ENCODE measurements around the gene NSUN4. TPM values are rescaled to one million over a fixed set of nuclear protein-coding genes. Genes with fewer than 3 reads are reported as not detected.

Gene NSUN4
- total and polyA plus RNA-seq, 2 of the 13 experiments (the other 11 are each of a cell fraction or from before 2014, with no cell fraction given): 21.5 to 23.5 TPM

DNA sequence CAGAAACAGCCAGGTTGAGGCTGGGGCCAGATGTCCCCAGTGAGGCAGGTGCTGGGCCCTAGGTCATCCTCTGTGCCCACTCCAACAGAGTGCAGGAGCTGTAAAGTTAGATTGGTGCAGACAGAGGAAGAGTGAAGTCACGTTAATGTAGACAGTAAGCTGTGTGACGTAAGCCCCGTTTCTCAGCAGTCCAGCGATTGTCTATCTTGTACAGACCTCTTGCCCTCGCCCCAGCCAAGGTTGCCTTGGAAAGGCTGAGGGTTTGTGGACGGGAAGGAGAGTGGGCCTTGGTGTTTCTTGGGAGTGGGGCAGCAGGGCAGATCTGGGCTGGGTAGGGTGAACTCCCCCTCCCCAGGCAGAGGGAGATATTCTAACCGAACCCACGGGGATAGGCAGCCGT lies 67.0 kb downstream of the NSUN4 start:
- H3K27me3 ChIP-seq (ENCODE audit: control insufficient read depth in 1 of 2, insufficient read depth in 2 of 2, low read length in 2 of 2): no peaks in the 10 kb centered on the region
- in situ Hi-C loops (cut with HindIII; ENCODE audit: extremely low pct_ligation_motif_present, low pct_unique_long_range_greater_than_20kb) (no loop called here), intact Hi-C loops (cut with micrococcal nuclease; ENCODE audit: unreplicated experiment) (no loop called here)
- H3K36me3 ChIP-seq (replicated peaks in 1 of 2; ENCODE audit: control insufficient read depth in 1 of 2, insufficient read depth in 2 of 2, low read length in 2 of 2): peaks cover 0 to 1% of the 10 kb centered on the region in 2 experiments; a peak in 1 of 5 replicates
- H4K20me1 ChIP-seq (ENCODE audit: insufficient read depth, low read length): no peaks in the 10 kb centered on the region
- H3K9me3 ChIP-seq (ENCODE audit: low read length): no peaks in the 10 kb centered on the region
- no TSS peak for BruUV-seq (replicated peaks)
- no peak overlapping the region for H3K27ac ChIP-seq (ENCODE audit: extremely low read length, insufficient read depth, low read length)
- no peaks in the 10 kb centered on the region for H3K79me2 ChIP-seq (ENCODE audit: insufficient read depth, low read length)
- H3K4me1 ChIP-seq (ENCODE audit: insufficient read depth, low read length): no peaks in the 10 kb centered on the region
- WGBS (ENCODE audit: low lambda C conversion rate): 93% methylated on average over 9 of the region's 9 CpGs
- ATAC-seq: no peak
- TF ChIP-seq REPIN1 (CRISPR knock-in tag; IDR thresholded peaks at IDR 0.05; ENCODE audit: borderline replicate concordance, low read depth): no peak
- TF ChIP-seq, protein P1, sequence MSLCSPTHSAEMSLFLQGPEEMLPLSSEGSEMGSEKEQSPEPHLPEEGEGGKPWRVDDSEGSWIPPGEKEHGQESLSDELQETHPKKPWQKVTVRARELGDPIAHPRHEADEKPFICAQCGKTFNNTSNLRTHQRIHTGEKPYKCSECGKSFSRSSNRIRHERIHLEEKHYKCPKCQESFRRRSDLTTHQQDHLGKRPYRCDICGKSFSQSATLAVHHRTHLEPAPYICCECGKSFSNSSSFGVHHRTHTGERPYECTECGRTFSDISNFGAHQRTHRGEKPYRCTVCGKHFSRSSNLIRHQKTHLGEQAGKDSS (CRISPR knock-in tag; IDR thresholded peaks at IDR 0.05; ENCODE audit: borderline replicate concordance, low read depth): no peak
- TF ChIP-seq GLI4 (CRISPR knock-in tag; IDR thresholded peaks at IDR 0.05; ENCODE audit: borderline replicate concordance): no peak
- TF ChIP-seq, protein P2, sequence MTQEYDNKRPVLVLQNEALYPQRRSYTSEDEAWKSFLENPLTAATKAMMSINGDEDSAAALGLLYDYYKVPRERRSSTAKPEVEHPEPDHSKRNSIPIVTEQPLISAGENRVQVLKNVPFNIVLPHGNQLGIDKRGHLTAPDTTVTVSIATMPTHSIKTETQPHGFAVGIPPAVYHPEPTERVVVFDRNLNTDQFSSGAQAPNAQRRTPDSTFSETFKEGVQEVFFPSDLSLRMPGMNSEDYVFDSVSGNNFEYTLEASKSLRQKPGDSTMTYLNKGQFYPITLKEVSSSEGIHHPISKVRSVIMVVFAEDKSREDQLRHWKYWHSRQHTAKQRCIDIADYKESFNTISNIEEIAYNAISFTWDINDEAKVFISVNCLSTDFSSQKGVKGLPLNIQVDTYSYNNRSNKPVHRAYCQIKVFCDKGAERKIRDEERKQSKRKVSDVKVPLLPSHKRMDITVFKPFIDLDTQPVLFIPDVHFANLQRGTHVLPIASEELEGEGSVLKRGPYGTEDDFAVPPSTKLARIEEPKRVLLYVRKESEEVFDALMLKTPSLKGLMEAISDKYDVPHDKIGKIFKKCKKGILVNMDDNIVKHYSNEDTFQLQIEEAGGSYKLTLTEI (CRISPR knock-in tag; conservative IDR thresholded peaks at IDR 0.05): no peak
- TF ChIP-seq, protein P3, sequence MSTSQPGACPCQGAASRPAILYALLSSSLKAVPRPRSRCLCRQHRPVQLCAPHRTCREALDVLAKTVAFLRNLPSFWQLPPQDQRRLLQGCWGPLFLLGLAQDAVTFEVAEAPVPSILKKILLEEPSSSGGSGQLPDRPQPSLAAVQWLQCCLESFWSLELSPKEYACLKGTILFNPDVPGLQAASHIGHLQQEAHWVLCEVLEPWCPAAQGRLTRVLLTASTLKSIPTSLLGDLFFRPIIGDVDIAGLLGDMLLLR (CRISPR knock-in tag; IDR thresholded peaks at IDR 0.05): no peak
- no peak for TF ChIP-seq RAD21 (CRISPR knock-in tag; IDR thresholded peaks at IDR 0.05)
- TF ChIP-seq ATM (IDR thresholded peaks at IDR 0.05; ENCODE audit: borderline replicate concordance): no peak
- no peak for TF ChIP-seq ZNF501 (CRISPR knock-in tag; IDR thresholded peaks at IDR 0.05)
- TF ChIP-seq ATF6 (CRISPR knock-in tag; conservative IDR thresholded peaks at IDR 0.05): no peak
- TF ChIP-seq ZNF30 (CRISPR knock-in tag; IDR thresholded peaks at IDR 0.05): no peak
- TF ChIP-seq ADNP (CRISPR knock-in tag; IDR thresholded peaks at IDR 0.05): no peak
- TF ChIP-seq GATAD1 (CRISPR knock-in tag; IDR thresholded peaks at IDR 0.05): no peak
- no peak for TF ChIP-seq STAG1 (CRISPR knock-in tag; IDR thresholded peaks at IDR 0.05)
- no peak for TF ChIP-seq ZNF34 (CRISPR knock-in tag; IDR thresholded peaks at IDR 0.05; ENCODE audit: borderline replicate concordance)
- TF ChIP-seq ZNF280B (CRISPR knock-in tag; IDR thresholded peaks at IDR 0.05; ENCODE audit: borderline replicate concordance): no peak
- TF ChIP-seq ZNF768 (CRISPR knock-in tag; IDR thresholded peaks at IDR 0.05): no peak
- no peak overlapping the region for H3K9ac ChIP-seq (ENCODE audit: insufficient read depth, low read depth, low read length)
- DNase-seq (ENCODE audit: low spot score): no peak
- H3K4me3 ChIP-seq (replicated peaks in 1 of 3; ENCODE audit: insufficient read depth in 1 of 3, low read depth in 2 of 3, low read length in 3 of 3): no peak overlapping the region
- FAIRE-seq: no peak
- H3K4me2 ChIP-seq (ENCODE audit: low read depth, low read length): no peak overlapping the region
- ChIA-PET POLR2A (no interaction called here), CTCF (ENCODE audit: low intra/inter-chr PET ratio, low total read pairs) (no interaction called here)
- no peak overlapping the region for H2AFZ ChIP-seq (ENCODE audit: low read length)

Measured in HepG2 (cell line).